HEK293T (cell line): ENCODE results near the gene PAK6.

Experiments
- ARNT ChIP-seq: fragments of 450-650 bp; IDR thresholded peaks from 2 replicates; pipeline ENCODE4 v1.6.1; 2017; ENCODE audit warnings: mild to moderate bottlenecking
- CTBP1 ChIP-seq: fragments of 450-650 bp; IDR thresholded peaks from 2 replicates; pipeline ENCODE4 v1.6.1; 2016; ENCODE audit warnings: borderline replicate concordance
- ELF4 ChIP-seq: fragments of 450-650 bp; IDR thresholded peaks from 2 replicates; pipeline ENCODE4 v1.6.1; 2017; ENCODE audit warnings: antibody characterized with exemption
- FOXK2 ChIP-seq: fragments of 450-650 bp; IDR thresholded peaks from 2 replicates; pipeline ENCODE4 v1.6.1; 2016; ENCODE audit warnings: mild to moderate bottlenecking
- FOXM1 ChIP-seq: fragments of 450-650 bp; IDR thresholded peaks from 2 replicates; pipeline ENCODE4 v1.6.1; 2017; ENCODE audit warnings: mild to moderate bottlenecking, borderline replicate concordance
- L3MBTL2 ChIP-seq: fragments of 450-650 bp; conservative IDR thresholded peaks from 2 replicates; pipeline ENCODE4 v1.6.1; 2016; ENCODE audit warnings: mild to moderate bottlenecking
- NFRKB ChIP-seq: fragments of 450-650 bp; IDR thresholded peaks from 2 replicates; pipeline ENCODE4 v1.6.1; 2016; ENCODE audit warnings: mild to moderate bottlenecking, moderate library complexity
- SP1 ChIP-seq: fragments of 450-650 bp; IDR thresholded peaks from 2 replicates; pipeline ENCODE4 v1.6.1; 2017
- TARDBP ChIP-seq: fragments of 450-650 bp; IDR thresholded peaks from 2 replicates; pipeline ENCODE4 v1.6.1; 2016
- ZNF384 ChIP-seq: fragments of 450-650 bp; IDR thresholded peaks from 2 replicates; pipeline ENCODE4 v1.6.1; 2016
- TF ChIP-seq, protein P1 (sequence below): fragments of 450-650 bp; IDR thresholded peaks from 2 replicates; pipeline ENCODE4 v1.6.1; 2016

GRCh38 chr15:40287505-40287904 is 48.6 kb downstream of the PAK6 start:
- TF ChIP-seq ARNT (no peak), TARDBP (no peak), CTBP1 (no peak), FOXM1 (no peak), SP1 (no peak), ELF4 (no peak), NFRKB (no peak), FOXK2 (no peak), ZNF384 (no peak), L3MBTL2 (no peak)
- TF ChIP-seq, protein P1, sequence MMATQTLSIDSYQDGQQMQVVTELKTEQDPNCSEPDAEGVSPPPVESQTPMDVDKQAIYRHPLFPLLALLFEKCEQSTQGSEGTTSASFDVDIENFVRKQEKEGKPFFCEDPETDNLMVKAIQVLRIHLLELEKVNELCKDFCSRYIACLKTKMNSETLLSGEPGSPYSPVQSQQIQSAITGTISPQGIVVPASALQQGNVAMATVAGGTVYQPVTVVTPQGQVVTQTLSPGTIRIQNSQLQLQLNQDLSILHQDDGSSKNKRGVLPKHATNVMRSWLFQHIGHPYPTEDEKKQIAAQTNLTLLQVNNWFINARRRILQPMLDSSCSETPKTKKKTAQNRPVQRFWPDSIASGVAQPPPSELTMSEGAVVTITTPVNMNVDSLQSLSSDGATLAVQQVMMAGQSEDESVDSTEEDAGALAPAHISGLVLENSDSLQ, result no peak
